MCF 10A (cell line): ENCODE results near the gene CLEC16A. TPM values are rescaled to one million over a fixed set of nuclear protein-coding genes. Genes with fewer than 3 reads are reported as not detected.

Experiments
- BruUV-seq: library from RNA; stranded (reverse); fragments of 400-500 nt; replicated peaks from 2 replicates; lab custom pipeline; 2021; lab: Mats Ljungman, UMichigan
- CTCF ChIA-PET: fragments of 300-600 bp; sonication (Branson Sonifier 250); formaldehyde crosslinking; extraction: SDS; loops from one replicate; lab custom pipeline; 2021; ENCODE audit warnings: antibody characterized with exemption, inconsistent platforms; lab: Yijun Ruan, JAX
- POLR2A ChIA-PET: fragments of 300-600, 350-650 bp; sonication (Branson Sonifier 250); formaldehyde crosslinking; extraction: SDS; loops from one replicate; lab custom pipeline; 2020; ENCODE audit warnings: antibody characterized with exemption, inconsistent platforms; lab: Yijun Ruan, JAX
- DNase-seq: peaks from one replicate; pipeline ENCODE4 v3.0.0-alpha.2; 2018; ENCODE audit not compliant: unreplicated experiment
- H3K27ac Mint-ChIP-seq: one replicate; pipeline ENCODE4 v1.8.0; 2022; ENCODE audit warnings: mild to moderate bottlenecking, low read depth, mixed read lengths; ENCODE audit not compliant: unreplicated experiment
- H3K27me3 Mint-ChIP-seq: one replicate; pipeline ENCODE4 v1.8.0; 2022; ENCODE audit warnings: mixed read lengths; ENCODE audit not compliant: insufficient read depth, unreplicated experiment
- H3K36me3 Mint-ChIP-seq: one replicate; pipeline ENCODE4 v1.8.0; 2022; ENCODE audit warnings: mild to moderate bottlenecking, moderate library complexity, mixed read lengths; ENCODE audit not compliant: insufficient read depth, unreplicated experiment
- H3K4me1 Mint-ChIP-seq: one replicate; pipeline ENCODE4 v1.8.0; 2022; ENCODE audit warnings: mixed read lengths; ENCODE audit not compliant: insufficient read depth, unreplicated experiment
- H3K4me3 Mint-ChIP-seq: one replicate; pipeline ENCODE4 v1.8.0; 2022; ENCODE audit warnings: mild to moderate bottlenecking, moderate library complexity, mixed read lengths; ENCODE audit not compliant: unreplicated experiment
- H3K9me3 Mint-ChIP-seq: one replicate; pipeline ENCODE4 v1.8.0; 2022; ENCODE audit warnings: mixed read lengths; ENCODE audit not compliant: unreplicated experiment
- CTCF ChIP-seq: fragments of 200-600 bp; IDR thresholded peaks from one replicate; pipeline ENCODE4 v1.8.0; 2022; ENCODE audit warnings: antibody characterized with exemption, mild to moderate bottlenecking; ENCODE audit not compliant: unreplicated experiment
- intact Hi-C: fragments of 100-400 bp; cut with micrococcal nuclease; formaldehyde crosslinking; loops from 2 replicates; pipeline ENCODE4 v1.14.1; 2022
- total RNA-seq: library from RNA; stranded (reverse); gene quantifications from 2 replicates; pipeline ENCODE4 v1.2.3, GENCODE V29; 2022

Gene CLEC16A
- total RNA-seq, 1 experiment from 2014 or later, result 32.4 TPM

DNA sequence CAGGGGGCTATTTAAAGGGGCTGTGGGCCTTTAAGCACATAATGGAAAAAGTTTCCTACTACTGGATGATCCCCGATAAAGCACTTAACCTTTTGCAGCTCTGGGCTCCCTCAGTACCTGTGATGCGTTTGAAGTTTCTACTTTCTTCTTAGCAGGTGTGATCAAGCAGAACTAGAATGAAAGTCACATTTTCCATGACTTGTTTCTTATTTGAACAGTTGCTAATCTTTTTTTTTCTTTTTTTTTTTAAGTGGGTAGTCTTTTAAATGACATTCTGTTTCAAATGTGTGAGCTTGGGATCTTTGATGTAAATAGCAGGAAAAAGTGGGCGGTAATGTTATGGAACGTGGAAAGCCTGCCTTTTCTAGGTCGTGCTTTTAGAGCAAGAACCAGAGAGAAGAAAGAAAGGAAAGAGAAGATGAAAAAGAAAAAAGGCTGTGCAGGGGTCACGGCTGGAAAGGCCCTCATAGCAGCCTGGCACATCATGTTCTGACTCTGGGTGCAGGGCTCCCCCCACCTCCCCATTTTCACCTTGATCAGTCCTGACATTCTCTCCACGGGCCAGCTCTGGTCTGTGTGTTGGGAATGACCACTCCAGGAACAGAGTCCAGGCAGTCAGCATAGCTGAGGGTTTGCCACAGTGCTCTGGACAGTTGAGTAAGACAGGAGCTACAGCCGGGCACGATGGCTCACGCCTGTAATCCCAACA, 150.6 kb downstream of the CLEC16A start:
- intact Hi-C loops, result loop anchor here (5.0 kb wide), 1 partner anchor 213 kb away; no protein-coding TSS in a partner anchor
- Mint-ChIP-seq H3K4me1 (peaks cover 16% of the 10 kb centered on the region), H3K4me3 (no peak overlapping the region), H3K36me3 (peaks cover 11% of the 10 kb centered on the region), H3K27ac (no peak overlapping the region), H3K9me3 (no peaks in the 10 kb centered on the region), H3K27me3 (no peaks in the 10 kb centered on the region)
- no peak for TF ChIP-seq CTCF
- CTCF ChIA-PET, result interaction anchor here (0.7 to 1.0 kb wide), 2 partner anchors 130 to 148 kb away, joined by 3 read pairs; no protein-coding TSS in a partner anchor
- DNase-seq, result no peak
- POLR2A ChIA-PET, result interaction anchor here (0.9 kb wide), 1 partner anchor 36 kb away, joined by 3 read pairs; no protein-coding TSS in a partner anchor
- no TSS peak for BruUV-seq

DNA sequence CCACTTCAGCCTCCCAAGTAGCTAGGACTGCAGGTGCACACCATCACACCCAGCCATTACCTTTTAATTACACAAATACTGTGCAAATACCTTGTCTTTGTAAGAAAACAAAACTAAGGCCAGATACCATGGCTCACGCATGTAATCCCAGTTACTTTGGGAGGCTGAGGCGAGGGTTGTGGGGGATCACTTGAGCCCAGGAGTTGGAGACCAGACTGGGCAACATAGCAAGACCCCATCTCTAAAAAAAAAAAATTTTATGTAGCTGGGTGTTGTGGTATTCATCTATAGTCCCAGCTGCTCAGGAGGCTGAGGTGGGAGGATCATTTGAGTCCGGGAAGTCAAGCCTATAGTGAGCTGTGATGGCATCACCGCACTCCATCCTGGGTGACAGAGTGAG, 151.6 kb downstream of the CLEC16A start:
- Mint-ChIP-seq H3K27me3 (no peaks in the 10 kb centered on the region), H3K27ac (no peak overlapping the region), H3K4me3 (no peak overlapping the region), H3K9me3 (no peaks in the 10 kb centered on the region), H3K4me1 (peaks cover 20% of the 10 kb centered on the region), H3K36me3 (peaks cover 12% of the 10 kb centered on the region)
- POLR2A ChIA-PET, result no interaction called here
- CTCF ChIA-PET, result interaction anchor here (0.6 to 1.6 kb wide), 2 partner anchors 113 to 132 kb away, joined by 3 to 4 read pairs; no protein-coding TSS in a partner anchor
- DNase-seq, result no peak
- BruUV-seq, result no TSS peak
- TF ChIP-seq CTCF, result no peak
- intact Hi-C loops, result no loop called here

- BruUV-seq, result no TSS peak
- Mint-ChIP-seq H3K4me3 (no peak overlapping the region), H3K36me3 (peaks cover 12% of the 10 kb centered on the region), H3K27me3 (no peaks in the 10 kb centered on the region), H3K9me3 (no peaks in the 10 kb centered on the region), H3K4me1 (peaks cover 20% of the 10 kb centered on the region), H3K27ac (no peak overlapping the region)
- ChIA-PET CTCF (interaction anchor here (0.8 to 1.6 kb wide), 4 partner anchors 117 to 158 kb away, joined by 3 to 4 read pairs (median 3); partner anchors contain the start of gene SOCS1), POLR2A (interaction anchor here (0.6 kb wide), 1 partner anchor 1085 kb away, joined by 3 read pairs; no protein-coding TSS in a partner anchor)
- intact Hi-C loops, result no loop called here
- no peak for DNase-seq
- no peak for TF ChIP-seq CTCF
Measured at GRCh38 chr16:11097094-11097786, 152.9 kb downstream of the CLEC16A start.

DNA sequence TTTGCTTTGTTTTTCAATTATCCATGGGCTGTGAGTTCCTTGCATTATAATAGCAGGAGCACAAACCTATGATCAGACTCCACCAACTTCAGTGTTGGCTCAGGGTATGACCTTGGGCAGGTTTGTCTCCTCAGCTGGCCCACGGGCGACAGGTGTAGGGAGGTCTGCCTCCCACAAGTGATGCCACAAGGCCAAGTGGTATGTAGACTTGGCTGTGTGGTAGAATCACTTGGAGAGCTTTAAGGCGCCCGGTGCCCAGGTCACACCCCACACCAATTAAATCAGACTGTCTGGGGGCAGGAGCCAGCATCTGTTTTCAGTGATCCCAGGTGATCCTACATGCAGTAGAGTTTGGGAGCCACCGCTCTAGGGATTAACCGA, 153.4 kb downstream of the CLEC16A start:
- H3K27me3 Mint-ChIP-seq, result no peaks in the 10 kb centered on the region
- H3K27ac Mint-ChIP-seq, result no peak overlapping the region
- peaks cover 15% of the 10 kb centered on the region for H3K36me3 Mint-ChIP-seq
- no TSS peak for BruUV-seq
- DNase-seq, result no peak
- no peak for TF ChIP-seq CTCF
- H3K4me3 Mint-ChIP-seq, result no peak overlapping the region
- POLR2A ChIA-PET, result no interaction called here
- intact Hi-C loops, result no loop called here
- CTCF ChIA-PET, result interaction anchor here (0.8 kb wide), 1 partner anchor 158 kb away, joined by 3 read pairs; the partner anchor contains the start of gene SOCS1
- H3K4me1 Mint-ChIP-seq, result peaks cover 20% of the 10 kb centered on the region
- no peaks in the 10 kb centered on the region for H3K9me3 Mint-ChIP-seq
